ENCODE data around the gene RBM4B.
"Not testable (repeated sequence)": the region's sequence is repeated elsewhere in the genome, so short reads cannot be mapped to it uniquely, and the experiment has no call there.

RBM4B gene

DNA sequence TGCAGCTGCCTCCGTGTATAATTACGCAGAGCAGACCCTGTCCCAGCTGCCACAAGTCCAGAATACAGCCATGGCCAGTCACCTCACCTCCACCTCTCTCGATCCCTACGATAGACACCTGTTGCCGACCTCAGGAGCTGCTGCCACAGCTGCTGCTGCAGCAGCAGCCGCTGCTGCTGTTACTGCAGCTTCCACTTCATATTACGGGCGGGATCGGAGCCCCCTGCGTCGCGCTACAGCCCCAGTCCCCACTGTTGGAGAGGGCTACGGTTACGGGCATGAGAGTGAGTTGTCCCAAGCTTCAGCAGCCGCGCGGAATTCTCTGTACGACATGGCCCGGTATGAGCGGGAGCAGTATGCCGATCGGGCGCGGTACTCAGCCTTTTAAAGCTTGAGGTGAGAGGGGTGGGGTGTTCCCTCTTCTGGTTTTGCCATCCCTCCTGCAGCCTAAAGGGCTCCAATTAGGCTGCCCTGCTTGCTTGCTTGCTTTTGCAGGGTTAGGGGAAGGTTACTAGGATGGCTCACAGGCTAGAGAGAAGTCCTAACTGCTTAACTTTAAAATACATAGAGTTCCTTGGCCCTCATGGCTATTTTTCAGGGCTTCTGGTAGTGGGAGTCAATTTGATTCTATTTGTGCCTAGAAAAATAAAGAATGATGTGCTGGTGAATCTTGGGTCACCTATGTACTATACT is 33.8 kb downstream of the RBM4B start:
- DNase-seq (ENCODE audit: low read depth in 3 of 3, low spot score in 1 of 3) = no peak

DNA sequence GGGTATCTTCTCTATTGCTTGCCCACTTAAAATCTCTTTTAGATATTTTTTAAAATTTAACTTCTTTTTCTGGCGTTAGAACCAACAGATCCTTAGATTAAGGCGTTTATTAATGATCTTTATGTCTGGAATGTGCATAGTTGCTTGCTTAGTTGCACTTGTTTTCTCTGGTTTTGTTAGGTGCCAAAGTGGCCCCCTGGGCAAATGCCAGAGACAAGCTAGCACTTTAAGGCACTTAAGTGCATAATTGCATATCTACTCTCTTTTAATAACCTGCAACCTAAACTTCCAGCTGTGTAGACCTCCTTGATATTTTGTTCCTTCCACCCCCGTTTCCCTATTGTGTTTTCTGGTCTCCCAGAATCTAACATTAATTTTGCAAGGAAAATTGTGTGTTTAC is 35.9 kb downstream of the RBM4B start:
- DNase-seq (ENCODE audit: low read depth in 3 of 3, low spot score in 1 of 3) = no peak

DNA sequence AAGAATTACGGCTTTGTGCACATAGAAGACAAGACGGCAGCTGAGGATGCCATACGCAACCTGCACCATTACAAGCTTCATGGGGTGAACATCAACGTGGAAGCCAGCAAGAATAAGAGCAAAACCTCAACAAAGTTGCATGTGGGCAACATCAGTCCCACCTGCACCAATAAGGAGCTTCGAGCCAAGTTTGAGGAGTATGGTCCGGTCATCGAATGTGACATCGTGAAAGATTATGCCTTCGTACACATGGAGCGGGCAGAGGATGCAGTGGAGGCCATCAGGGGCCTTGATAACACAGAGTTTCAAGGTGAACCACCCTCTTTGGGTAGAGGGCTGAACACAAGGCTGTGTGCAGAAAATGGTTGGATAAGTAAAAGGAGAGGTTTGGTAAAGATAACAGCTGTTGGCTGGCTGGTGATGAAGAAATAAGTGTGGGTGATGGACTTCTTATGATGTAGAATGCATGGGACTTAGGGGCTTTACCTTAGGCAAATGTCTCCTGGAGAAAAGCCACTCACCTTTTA is 37.8 kb downstream of the RBM4B start:
- DNase-seq (ENCODE audit: low read depth in 3 of 3, low spot score in 1 of 3) = not testable (repeated sequence)

DNA sequence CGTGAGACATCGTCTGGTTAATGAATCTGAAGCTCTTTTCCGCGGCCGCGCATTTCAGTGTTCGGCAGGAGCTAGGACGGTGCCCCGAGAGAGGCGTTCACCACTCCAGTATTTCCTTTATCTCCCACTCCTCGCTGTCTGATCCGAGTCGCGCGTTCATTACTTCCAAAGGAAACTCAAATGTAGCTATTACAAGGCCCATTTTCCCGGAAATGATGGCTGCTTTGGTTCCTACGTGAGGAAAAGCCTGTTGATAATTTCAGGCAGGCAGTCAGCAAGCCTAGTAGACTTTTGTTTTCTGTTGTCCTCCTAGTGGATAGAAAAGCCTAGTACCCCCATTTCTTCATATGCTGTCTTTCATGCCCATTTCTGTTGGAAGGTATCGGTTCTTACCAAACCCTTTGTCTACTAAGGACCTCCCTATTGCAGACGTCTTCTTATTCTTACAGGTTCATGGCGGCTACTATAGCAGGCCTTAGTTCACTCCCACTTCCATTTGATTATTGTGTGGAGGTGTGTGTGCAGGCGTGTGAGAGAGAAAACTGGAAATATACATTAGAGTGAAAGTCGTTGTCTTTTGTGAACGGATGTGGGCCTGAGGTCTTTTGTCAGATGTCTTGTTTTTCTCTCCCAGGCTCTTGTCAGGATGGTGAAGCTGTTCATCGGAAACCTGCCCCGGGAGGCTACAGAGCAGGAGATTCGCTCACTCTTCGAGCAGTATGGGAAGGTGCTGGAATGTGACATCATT is 38.4 kb downstream of the RBM4B start:
- DNase-seq (ENCODE audit: low read depth in 3 of 3, low spot score in 1 of 3) = no peak

DNA sequence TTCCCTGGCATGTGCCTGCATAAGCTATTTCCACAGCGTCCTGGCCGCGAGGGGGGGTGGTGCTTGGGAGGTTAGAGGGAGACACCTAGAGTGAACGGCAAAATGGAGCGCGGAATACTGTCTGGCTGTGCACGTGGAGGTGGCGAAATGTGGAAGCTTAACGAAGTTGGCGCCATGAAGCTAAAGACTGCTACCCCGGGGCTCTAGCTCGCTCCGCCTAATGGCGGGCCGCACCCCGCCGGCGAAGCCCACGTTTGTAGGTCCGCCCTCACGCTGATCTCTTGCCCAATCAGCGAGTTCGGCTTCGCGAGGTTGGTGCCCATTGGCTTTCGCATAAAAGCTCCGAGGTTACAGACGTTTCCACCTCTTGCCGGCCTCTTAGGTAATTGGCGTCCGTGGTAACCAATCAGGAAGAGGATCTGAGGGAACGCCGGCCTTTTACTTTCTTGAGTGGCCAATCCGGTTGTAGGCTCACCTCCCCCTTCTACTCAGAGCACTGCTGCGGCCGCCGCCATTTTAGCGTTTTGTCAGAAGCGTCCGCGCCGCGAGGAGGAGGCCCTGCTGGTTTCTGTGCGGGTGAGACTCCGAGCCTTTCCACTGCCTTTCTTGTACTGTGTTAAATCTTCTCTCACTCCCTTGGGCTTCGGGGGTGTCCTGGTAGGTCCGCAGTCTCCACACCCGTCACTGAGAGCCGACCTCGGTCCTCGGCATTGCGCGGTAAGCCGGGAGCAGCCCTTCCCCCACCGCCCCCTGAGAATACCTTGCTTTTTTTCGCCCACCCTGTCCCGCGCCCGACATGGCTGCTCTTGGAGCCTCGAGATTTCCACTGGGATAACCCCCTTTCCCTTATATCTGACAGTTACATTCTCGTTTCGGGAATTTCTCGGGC is 39.3 kb downstream of the RBM4B start, which contains the start of gene RBM4:
Gene RBM4 (plus strand): TSS at position 527 of the 889 bp plus-strand sequence. CDS start 1,009 bp downstream, outside the sequence.
- peak; percentile 74 to 96 (median 90) for DNase-seq (ENCODE audit: low read depth in 3 of 3, low spot score in 1 of 3)

GRCh38 chr11:66637557-66638176 is 40.0 kb downstream of the RBM4B start:
- DNase-seq (ENCODE audit: low read depth in 3 of 3, low spot score in 1 of 3) = no peak

DNA sequence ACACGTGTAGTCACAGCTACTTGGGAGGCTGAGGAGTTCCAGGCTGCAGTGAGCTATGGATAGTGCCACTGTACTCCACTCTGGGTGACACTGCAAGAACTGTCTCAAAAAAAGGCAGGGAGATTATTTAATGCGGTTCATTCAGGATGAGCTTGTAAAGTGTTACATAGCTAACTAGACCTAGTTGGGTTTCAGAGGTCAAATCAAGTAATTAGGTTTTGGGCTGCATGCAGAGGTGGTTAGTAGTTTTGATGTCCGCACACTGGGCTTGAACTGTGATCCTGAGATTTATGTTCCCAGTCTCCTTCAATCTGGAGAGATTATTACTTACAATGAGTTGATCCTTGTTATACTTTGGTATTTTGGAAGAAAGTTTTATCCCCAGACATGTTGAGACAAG is 41.3 kb downstream of the RBM4B start:
- no peak for DNase-seq (ENCODE audit: low read depth in 3 of 3, low spot score in 1 of 3)

DNA sequence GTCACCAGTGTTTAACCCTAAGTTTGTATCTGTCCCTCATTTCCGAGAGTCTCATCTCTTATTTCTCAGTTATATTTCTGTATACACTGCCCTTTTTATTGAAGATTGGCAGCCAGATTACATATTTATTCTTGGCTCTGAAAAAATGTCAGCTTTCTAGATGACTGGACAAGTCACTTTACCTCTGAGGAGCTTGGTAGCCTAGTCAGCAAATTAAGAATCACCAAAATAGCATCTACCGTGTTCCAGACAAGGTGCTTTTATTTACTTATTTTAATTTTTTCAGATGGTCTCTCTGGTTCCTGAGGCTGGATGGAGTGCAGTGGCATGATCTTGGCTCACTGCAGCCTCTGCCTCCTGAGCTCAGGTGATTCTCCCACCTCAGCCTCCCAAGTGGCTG is 44.7 kb downstream of the RBM4B start:
- no peak for DNase-seq (ENCODE audit: low read depth in 3 of 3, low spot score in 1 of 3)

DNA sequence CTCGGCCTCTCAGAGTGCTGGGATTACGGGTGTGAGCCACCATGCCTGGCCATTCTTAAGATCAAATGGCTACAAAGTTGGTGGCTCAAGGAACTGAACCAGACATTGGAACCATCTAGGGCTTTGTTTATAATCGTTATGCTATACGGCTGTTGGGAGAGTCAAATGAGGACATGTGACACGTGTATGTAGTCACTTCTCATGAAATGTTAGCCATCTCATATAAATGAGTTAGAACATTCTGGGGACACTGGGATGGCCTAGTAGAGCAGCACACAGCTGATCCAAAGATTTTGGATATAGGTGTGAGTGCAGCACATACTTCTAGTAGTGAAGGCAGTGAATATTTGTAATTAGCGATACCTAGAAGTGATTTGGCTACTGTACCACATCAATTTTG is 45.8 kb downstream of the RBM4B start:
- no peak for DNase-seq (ENCODE audit: low read depth in 3 of 3, low spot score in 1 of 3)

DNA sequence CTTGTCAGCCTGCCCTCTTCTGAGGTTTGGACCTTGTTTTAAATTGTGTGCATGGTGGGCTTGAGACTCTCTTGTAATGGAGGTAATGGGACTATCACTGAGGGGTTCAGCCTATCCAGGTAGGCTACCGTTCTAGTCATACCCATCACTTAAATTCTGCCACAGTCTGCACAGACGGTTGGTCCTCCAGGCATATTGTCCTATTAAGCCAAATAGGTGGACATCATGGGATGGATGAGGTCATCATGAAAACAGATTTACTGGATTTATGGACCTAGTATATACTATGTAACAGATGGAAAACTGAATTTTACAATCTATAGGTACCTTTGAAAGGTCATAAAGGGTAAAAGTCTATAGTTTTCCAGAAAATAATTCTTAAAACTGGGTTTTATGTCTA is 48.3 kb downstream of the RBM4B start:
- no peak for DNase-seq (ENCODE audit: low read depth in 3 of 3, low spot score in 1 of 3)

DNA sequence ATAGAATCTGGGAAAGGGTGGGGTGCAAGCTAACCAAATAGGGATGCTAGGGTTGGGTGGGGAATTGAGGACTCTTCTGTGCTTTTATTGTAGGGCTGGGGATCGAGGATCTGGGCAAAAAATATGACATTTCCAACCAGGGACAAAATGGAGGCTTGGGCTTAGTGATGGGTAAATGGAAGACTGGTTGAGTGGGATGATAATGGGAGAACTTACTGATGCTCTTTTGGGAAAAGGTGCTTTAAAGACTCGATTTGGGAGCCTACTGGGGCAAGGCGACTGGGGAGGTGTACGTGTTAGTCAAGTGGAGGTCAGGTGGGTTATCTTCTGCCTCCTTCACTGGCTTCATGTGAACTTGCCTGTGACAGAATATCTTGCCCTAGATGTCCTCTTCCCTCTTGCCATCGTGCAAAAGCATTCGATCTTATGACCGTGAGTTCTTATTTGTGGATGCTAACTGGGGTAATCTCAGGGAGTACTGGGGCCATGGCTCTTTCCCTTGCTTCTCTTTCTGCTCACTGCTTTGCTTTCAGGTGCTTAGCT is 49.6 kb downstream of the RBM4B start:
- DNase-seq (ENCODE audit: low read depth in 3 of 3, low spot score in 1 of 3) = no peak

DNA sequence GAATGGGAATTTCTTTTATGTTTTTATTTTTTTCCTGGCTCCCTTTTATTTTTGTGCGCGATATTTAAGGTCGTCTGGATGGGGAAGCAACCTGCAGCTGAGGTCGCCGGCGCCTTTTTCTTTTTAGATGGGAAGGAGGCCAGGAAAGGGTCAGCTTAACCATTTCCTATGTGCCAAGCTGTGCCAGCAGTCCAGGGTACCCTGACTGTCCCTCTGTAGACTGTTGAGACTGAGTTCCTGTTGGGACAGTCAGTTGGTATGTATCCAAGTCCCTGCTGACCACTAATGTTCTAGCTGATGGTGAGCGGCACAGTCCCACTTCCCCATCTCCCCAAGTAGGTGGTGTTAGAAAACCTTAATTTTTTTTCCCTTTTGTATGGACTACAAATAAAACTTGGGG is 50.8 kb downstream of the RBM4B start:
- no peak for DNase-seq (ENCODE audit: low read depth in 3 of 3, low spot score in 1 of 3)

DNA sequence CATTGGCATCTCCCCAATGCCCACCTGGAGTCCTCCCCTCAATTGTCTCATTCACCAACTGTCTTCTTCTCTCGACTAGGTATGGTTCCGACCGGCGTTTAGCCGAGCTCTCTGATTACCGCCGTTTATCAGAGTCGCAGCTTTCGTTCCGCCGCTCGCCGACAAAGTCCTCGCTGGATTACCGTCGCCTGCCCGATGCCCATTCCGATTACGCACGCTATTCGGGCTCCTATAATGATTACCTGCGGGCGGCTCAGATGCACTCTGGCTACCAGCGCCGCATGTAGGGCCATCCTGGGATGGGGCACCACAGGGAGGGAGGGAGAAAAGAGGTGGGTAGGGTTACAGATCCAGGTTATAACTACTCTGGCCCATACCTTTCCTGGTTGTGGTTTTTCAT is 51.3 kb downstream of the RBM4B start:
- no peak for DNase-seq (ENCODE audit: low read depth in 3 of 3, low spot score in 1 of 3)

DNA sequence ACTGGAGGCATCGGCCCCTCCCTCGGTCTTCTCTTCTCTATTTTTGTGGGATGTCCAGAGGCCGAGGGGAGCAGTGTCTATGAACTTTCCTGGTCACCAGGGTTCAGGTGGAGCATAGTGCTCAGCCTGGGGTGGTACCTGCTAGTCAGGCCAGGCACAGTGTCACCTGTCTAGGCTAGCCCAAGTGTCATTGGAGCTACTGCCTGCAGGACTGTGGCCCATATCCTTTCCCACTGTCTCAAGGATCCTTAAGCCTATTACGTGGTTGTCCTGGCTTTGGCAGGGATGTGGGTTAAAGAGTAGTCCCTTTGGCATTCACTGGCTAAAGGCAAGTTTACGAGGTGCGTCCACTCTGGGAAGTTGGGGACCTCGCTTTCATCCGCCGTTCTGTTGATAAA is 51.9 kb downstream of the RBM4B start:
- DNase-seq (ENCODE audit: low read depth in 3 of 3, low spot score in 1 of 3) = no peak

DNA sequence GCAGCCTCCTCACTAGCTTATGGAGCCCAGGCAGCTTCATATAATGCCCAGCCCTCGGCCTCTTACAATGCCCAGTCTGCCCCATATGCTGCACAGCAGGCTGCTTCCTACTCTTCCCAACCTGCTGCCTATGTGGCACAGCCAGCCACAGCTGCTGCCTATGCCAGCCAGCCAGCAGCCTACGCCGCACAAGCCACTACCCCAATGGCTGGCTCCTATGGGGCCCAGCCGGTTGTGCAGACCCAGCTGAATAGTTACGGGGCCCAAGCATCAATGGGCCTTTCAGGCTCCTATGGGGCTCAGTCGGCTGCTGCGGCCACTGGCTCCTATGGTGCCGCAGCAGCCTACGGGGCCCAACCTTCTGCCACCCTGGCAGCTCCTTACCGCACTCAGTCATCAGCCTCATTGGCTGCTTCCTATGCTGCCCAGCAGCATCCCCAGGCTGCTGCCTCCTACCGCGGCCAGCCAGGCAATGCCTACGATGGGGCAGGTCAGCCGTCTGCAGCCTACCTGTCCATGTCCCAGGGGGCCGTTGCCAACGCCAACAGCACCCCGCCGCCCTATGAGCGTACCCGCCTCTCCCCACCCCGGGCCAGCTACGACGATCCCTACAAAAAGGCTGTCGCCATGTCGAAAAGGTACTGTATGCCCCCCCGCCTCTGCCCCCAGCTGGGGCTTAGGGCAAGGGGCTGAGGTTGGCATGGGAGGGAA is 52.5 kb downstream of the RBM4B start:
- no peak for DNase-seq (ENCODE audit: low read depth in 3 of 3, low spot score in 1 of 3)

- DNase-seq (ENCODE audit: low read depth in 3 of 3, low spot score in 1 of 3) = no peak
Measured at GRCh38 chr11:66624450-66624849, 53.2 kb downstream of the RBM4B start.

DNA sequence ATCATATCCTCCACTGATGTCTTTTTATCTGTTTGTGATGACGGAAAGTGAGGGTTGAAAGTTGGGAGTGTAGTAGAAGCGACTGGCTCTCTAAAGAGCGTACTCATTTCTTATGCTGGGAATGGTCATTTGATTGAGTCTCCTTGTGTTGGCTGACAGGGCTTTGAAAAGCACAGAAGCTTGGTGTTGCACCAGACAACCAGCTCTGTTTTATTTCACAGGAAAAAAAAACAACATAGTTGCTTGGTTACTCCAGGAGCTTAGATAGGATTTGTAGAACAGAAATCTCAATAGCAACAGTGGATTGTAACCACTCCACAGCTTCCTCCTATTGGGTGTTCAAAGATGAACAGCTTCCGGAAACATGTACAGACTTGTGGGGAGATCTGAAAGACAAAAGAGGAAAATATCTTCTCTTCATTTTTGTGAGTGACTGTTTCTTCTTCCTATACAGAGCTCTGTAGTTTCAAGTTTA is 58.6 kb downstream of the RBM4B start:
- DNase-seq (ENCODE audit: low read depth in 3 of 3, low spot score in 1 of 3) = no peak

GRCh38 chr11:66617155-66617834 is 60.4 kb downstream of the RBM4B start:
- DNase-seq (ENCODE audit: low read depth in 3 of 3, low spot score in 1 of 3) = no peak

- DNase-seq (ENCODE audit: low read depth in 3 of 3, low spot score in 1 of 3) = peak; percentile 93 to 96 (median 93)
Measured at GRCh38 chr11:66616379-66617154, 61.1 kb downstream of the RBM4B start, which contains the start of gene RBM14. TSS of gene RBM14 (plus strand) at chr11:66616630. CDS start at chr11:66616721, 91 bp downstream.
